Left colon (tissue), 2 donors: ENCODE results near the gene BRF1. TPM values are rescaled to one million over a fixed set of nuclear protein-coding genes. Genes with fewer than 3 reads are reported as not detected.

Experiments
- ATAC-seq: fragments of 200-7000 bp; cut with Tn5 transposase; one replicate; pipeline ENCODE4 v1.9.1; 2020; ENCODE audit warnings: mild to moderate bottlenecking, moderate library complexity
- DNase-seq, 2 donors: peaks; one replicate each; pipeline ENCODE4 v3.0.0-alpha.2; 2020
- intact Hi-C, 2 donors: fragments of 100-400 bp; cut with DNase I in 1 of 2; cut with micrococcal nuclease in 1 of 2; formaldehyde crosslinking; loops; one replicate each; pipeline versions ENCODE4 v1.11.2 to v1.14.0; 2022; cut with DNase I, micrococcal nuclease
- total RNA-seq, 2 donors: library from RNA; stranded (reverse); fragmentation: NEBNext Ultra II Directional; extraction: Animal tissue kit (Norgen Biotek cat#: 25700); gene quantifications; one replicate each; pipeline ENCODE4 v1.2.1, GENCODE V29; 2021
- donor health status: DM: no; HTN: no; CAD: no.
- donor health status: DM: yes; HTN: yes; CAD: no.

BRF1 gene
- total RNA-seq, 2 donors from 2014 or later, result 29.9 to 35.1 TPM

- no peak for ATAC-seq
- intact Hi-C loops, result loop anchor here in 1 of 2 donors (10.0 kb wide), 1 partner anchor 54 kb away; no protein-coding TSS in a partner anchor
- no peak for DNase-seq
Observed at GRCh38 chr14:105210266-105211025, 90.4 kb downstream of the BRF1 start.

GRCh38 chr14:105209646-105210045 is 91.2 kb downstream of the BRF1 start:
- no peak for DNase-seq
- no peak for ATAC-seq
- intact Hi-C loops, result loop anchor here (10.0 kb wide), 2 partner anchors 55 to 75 kb away; no protein-coding TSS in a partner anchor

GRCh38 chr14:105209091-105209490 is 91.7 kb downstream of the BRF1 start:
- no peak for ATAC-seq
- DNase-seq, result no peak
- intact Hi-C loops, result loop anchor here in 1 of 2 donors (10.0 kb wide), 1 partner anchor 76 kb away; no protein-coding TSS in a partner anchor

GRCh38 chr14:105208738-105209075 is 92.1 kb downstream of the BRF1 start:
- intact Hi-C loops, result loop anchor here in 1 of 2 donors (10.0 kb wide), 1 partner anchor 76 kb away; no protein-coding TSS in a partner anchor
- DNase-seq (no peak), ATAC-seq (no peak)

GRCh38 chr14:105207996-105208737 is 92.6 kb downstream of the BRF1 start:
- DNase-seq (no peak), ATAC-seq (no peak)
- intact Hi-C loops, result loop anchor here in 1 of 2 donors (10.0 kb wide), 1 partner anchor 77 kb away; no protein-coding TSS in a partner anchor

GRCh38 chr14:105207460-105207901 is 93.3 kb downstream of the BRF1 start:
- ATAC-seq, result no peak
- intact Hi-C loops, result loop anchor here in 1 of 2 donors (10.0 kb wide), 1 partner anchor 77 kb away; no protein-coding TSS in a partner anchor
- DNase-seq, result no peak

GRCh38 chr14:105206873-105207272 is 93.9 kb downstream of the BRF1 start:
- intact Hi-C loops, result loop anchor here in 1 of 2 donors (10.0 kb wide), 1 partner anchor 78 kb away; no protein-coding TSS in a partner anchor
- no peak for DNase-seq
- ATAC-seq, result no peak

- DNase-seq (no peak), ATAC-seq (peak; percentile 3)
- intact Hi-C loops, result loop anchor here in 1 of 2 donors (10.0 kb wide), 1 partner anchor 79 kb away; no protein-coding TSS in a partner anchor
Observed at GRCh38 chr14:105205673-105206208, 95.1 kb downstream of the BRF1 start.

- intact Hi-C loops, result loop anchor here in 1 of 2 donors (5.0 to 10.0 kb wide), 2 partner anchors 80 to 142 kb away; no protein-coding TSS in a partner anchor
- no peak for DNase-seq
- peak; percentile 2 for ATAC-seq
Observed at GRCh38 chr14:105204931-105205672, 95.7 kb downstream of the BRF1 start.

GRCh38 chr14:105204206-105204930 is 96.4 kb downstream of the BRF1 start:
- ATAC-seq (peak; percentile 77), DNase-seq (peak; percentile 62 to 77)
- intact Hi-C loops, result loop anchor here in 1 of 2 donors (5.0 to 10.0 kb wide), 2 partner anchors 80 to 143 kb away; no protein-coding TSS in a partner anchor

DNA sequence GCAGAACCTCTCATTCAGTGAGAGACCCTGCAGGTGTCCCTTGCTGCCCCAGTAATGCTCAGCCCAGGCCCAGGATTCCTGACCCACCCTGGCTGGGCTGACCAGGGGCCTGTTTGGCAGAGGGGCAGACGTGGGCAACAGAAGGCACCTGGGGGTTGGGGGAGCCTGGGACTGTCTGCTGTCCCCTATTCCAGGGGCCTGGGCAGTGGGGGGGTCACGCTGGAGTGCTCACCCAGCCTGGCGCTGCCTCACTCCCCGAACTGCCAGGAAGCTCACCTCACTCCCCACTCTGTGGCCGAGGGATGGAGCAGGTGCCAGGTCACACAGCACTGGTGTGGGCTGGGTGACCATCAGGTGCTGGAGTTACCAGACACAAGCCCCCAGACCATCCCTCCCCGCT is 97.1 kb downstream of the BRF1 start:
- DNase-seq, result no peak
- intact Hi-C loops, result loop anchor here in 1 of 2 donors (5.0 to 10.0 kb wide), 2 partner anchors 81 to 144 kb away; no protein-coding TSS in a partner anchor
- ATAC-seq, result no peak

- DNase-seq (peak; percentile 61 to 79), ATAC-seq (peak; percentile 61)
- intact Hi-C loops, result loop anchor here in 1 of 2 donors (5.0 to 10.0 kb wide), 2 partner anchors 82 to 144 kb away; no protein-coding TSS in a partner anchor
Observed at GRCh38 chr14:105203057-105203531, 97.7 kb downstream of the BRF1 start.

- no peak for DNase-seq
- intact Hi-C loops, result loop anchor here in 1 of 2 donors (5.0 to 10.0 kb wide), 2 partner anchors 83 to 145 kb away; no protein-coding TSS in a partner anchor
- ATAC-seq, result no peak
Observed at GRCh38 chr14:105201925-105202513, 98.8 kb downstream of the BRF1 start.

DNA sequence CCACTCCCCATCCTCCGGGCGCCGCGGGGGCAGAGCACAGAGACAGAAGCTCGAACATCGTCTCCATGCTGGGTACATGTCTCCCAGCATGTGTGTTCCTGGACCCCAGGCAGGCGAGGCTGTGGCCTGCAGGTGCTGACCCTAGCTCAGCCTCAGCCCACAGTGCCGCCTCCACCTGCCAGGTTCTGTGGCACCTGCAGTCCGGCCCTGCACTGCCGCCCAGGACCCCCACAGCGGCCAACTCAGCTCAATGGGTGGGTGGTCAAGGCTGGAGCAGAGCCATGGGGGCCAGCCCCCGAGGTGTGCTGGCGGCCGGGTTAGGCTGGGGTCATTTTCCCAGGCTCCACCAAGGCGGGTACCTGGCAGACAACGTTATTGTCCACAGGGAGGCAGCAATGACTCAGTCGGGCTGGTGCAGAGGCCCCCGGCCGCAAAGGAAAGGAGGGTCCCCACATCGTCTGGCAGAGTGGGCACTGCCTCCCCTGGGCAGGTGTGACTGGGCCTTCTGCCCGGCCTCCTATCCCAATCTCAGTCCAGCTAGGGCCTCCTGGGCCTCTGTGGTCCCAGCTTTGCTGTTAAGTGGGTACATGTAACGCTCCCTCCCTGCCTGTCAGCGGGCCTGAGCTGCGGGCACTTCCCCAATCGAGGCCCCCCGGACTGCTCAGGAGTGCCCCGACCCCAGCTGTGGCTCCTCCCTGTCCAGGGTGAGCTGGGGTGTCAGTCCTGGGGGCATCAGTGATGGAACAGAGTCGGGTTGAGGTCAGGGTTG is 99.5 kb downstream of the BRF1 start:
- no peak for ATAC-seq
- intact Hi-C loops, result loop anchor here in 1 of 2 donors (5.0 to 10.0 kb wide), 2 partner anchors 83 to 146 kb away; no protein-coding TSS in a partner anchor
- DNase-seq, result no peak

DNA sequence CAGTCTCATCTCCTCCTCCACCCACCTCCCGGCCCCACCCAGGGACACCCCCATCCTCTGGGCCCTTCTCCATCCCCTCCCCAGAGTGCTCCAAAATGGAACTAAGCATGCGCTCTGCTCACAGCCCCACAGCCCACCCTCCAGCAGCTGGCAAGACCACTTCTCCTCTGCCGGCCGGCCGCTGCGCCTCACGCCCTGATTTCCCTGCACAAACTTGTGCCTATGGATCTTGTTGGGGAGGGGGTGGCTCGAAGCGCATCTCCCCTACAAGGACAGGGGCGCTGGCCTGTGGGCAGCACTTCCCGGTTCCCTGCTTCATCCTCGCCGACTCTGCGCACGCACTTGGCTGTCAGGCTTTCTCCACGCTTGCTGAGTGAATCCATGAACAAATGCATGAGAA is 100.2 kb downstream of the BRF1 start:
- DNase-seq (no peak), ATAC-seq (no peak)
- intact Hi-C loops, result loop anchor here in 1 of 2 donors (5.0 to 10.0 kb wide), 2 partner anchors 84 to 147 kb away; no protein-coding TSS in a partner anchor

DNA sequence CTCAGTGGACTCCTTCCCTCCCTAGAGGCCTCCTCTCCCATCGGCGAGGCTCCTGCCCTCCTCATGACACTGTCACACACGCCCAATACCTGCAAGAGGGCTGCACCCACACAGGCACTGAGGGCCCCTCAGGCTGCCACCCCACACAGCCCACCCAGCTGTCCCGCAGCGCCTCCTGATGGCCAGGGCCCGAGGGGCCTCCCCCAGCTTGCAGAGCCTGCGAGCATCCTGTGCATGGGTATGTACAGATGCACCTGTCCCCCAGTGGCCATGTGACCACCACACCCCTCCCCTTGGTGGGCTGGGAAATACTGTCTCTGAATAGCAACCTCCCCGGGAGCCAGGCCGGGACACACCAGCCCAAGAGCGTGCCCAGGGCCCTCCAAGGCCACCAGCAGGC is 100.7 kb downstream of the BRF1 start:
- DNase-seq (no peak), ATAC-seq (no peak)
- intact Hi-C loops, result loop anchor here in 1 of 2 donors (5.0 to 10.0 kb wide), 2 partner anchors 85 to 147 kb away; no protein-coding TSS in a partner anchor
